GM19324 (cell line): ENCODE results near the gene C1QTNF2.

Source experiments
- ATAC-seq: cut with Tn5 transposase; IDR thresholded peaks from one replicate; pipeline ENCODE4 v1.9.1; 2021; ENCODE audit warnings: mild to moderate bottlenecking, moderate library complexity; ENCODE audit not compliant: unreplicated experiment, low FRiP score

The C1QTNF2 gene

DNA sequence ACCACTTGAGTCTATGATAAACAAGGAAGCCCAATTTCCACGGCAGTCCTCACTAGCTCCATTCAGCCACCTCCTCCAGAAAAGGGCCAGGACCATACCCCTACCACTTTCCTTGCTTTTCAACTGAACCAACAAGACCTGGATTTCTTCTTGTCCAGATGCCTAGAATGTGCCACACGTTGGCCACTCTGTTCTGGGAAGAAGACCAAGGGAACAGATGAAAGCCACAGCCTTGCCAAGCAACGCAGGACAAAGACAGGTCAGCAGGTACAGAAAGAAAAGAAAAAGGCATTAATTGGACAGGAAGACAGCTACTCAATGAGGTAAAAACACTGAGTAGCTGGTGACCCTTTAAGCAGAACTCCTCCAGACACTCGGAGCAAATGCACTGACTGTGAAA, 60.3 kb downstream of the C1QTNF2 start:
- ATAC-seq: no peak

GRCh38 chr5:160306696-160307095, 63.7 kb downstream of the C1QTNF2 start:
- no peak for ATAC-seq

GRCh38 chr5:160305319-160305718, 65.1 kb downstream of the C1QTNF2 start:
- ATAC-seq: no peak

DNA sequence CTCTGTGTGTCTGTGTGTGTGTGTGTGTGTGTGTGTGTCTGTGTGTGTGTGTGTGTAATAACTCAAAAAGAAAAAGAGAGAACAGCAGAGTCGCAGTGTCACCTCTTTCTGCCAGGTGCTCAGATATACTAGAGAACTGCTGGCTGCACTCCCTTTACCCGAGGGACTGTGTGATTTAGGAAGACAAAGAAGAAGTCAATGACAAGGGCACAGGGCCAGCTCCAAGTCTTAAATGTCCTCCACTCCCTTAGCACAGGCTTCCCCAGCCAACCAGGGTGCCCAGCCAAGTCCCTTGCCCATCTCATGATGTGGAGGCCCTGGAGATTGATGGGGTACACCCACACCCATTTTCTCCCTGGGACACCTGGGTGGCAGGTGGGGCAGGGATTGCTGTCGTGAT, 66.7 kb downstream of the C1QTNF2 start:
- ATAC-seq: no peak

GRCh38 chr5:160298189-160298588, 72.2 kb downstream of the C1QTNF2 start:
- ATAC-seq: no peak

- ATAC-seq: no peak
Observed at GRCh38 chr5:160297776-160298175, 72.7 kb downstream of the C1QTNF2 start.
